ENCODE data around the gene ODAD2.
A peak's percentile ranks its signal among the peaks of the same experiment; 100 is the strongest.

ODAD2 gene

DNA sequence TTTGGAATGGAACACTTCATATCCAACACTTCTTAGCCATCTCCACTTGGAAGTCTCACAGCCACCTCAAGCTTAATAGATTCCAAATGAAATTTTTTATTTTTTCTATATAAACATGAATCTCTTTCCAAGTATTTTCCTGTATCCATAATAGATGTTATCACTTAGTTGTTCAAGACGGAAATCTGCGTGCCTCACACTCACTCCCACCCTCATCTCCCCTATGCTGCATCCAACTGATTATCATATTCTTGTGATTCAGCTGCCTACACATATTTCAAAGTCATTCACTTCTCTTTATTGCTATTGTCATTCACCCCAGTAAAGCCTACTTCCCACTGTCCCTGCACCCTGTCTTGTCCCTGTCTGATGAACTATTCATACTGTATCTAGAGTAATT is 183.0 kb downstream of the ODAD2 start:
- no peaks in the 10 kb centered on the region for H3K36me3 ChIP-seq (ENCODE audit: control insufficient read depth in 2 of 2, insufficient read depth in 2 of 2, low read length in 2 of 2)
- no peaks in the 10 kb centered on the region for H3K9me3 ChIP-seq (ENCODE audit: control insufficient read depth in 2 of 2, low read length in 2 of 2)
- H3K9ac ChIP-seq (ENCODE audit: low read length in 2 of 2) = no peak overlapping the region
- no peak overlapping the region for H3K4me3 ChIP-seq (ENCODE audit: low read length in 2 of 2)
- no peaks in the 10 kb centered on the region for H3K27me3 ChIP-seq (ENCODE audit: control insufficient read depth in 1 of 2, insufficient read depth in 2 of 2, low read length in 2 of 2)
- no peak overlapping the region for H3K27ac ChIP-seq (ENCODE audit: low read length)
- peaks cover 7% of the 10 kb centered on the region for H3K4me1 ChIP-seq (ENCODE audit: control insufficient read depth, insufficient read depth, low read length)

DNA sequence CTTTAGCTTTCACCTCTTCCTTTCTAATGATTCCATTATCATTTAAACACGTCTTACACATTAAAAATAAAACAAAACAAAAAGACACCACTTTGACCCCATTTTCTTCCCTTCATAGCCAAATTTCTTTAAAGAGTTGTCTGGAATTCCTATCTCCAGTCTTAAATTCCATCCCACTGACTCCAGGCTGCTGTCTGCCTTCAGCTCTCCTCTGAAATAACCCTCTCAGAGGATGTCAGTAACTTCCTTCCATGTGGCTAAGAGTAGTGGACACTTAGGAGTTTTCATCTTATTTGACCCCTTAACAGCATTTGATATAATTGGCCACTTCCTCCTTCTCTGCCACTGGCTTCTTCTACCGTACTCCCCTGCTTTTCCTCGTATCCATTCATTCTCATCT is 183.6 kb downstream of the ODAD2 start:
- no peaks in the 10 kb centered on the region for H3K27me3 ChIP-seq (ENCODE audit: control insufficient read depth in 1 of 2, insufficient read depth in 2 of 2, low read length in 2 of 2)
- H3K27ac ChIP-seq (ENCODE audit: low read length) = no peak overlapping the region
- no peaks in the 10 kb centered on the region for H3K9me3 ChIP-seq (ENCODE audit: control insufficient read depth in 2 of 2, low read length in 2 of 2)
- H3K4me1 ChIP-seq (ENCODE audit: control insufficient read depth, insufficient read depth, low read length) = peaks cover 6% of the 10 kb centered on the region
- no peaks in the 10 kb centered on the region for H3K36me3 ChIP-seq (ENCODE audit: control insufficient read depth in 2 of 2, insufficient read depth in 2 of 2, low read length in 2 of 2)
- H3K4me3 ChIP-seq (ENCODE audit: low read length in 2 of 2) = no peak overlapping the region
- no peak overlapping the region for H3K9ac ChIP-seq (ENCODE audit: low read length in 2 of 2)

DNA sequence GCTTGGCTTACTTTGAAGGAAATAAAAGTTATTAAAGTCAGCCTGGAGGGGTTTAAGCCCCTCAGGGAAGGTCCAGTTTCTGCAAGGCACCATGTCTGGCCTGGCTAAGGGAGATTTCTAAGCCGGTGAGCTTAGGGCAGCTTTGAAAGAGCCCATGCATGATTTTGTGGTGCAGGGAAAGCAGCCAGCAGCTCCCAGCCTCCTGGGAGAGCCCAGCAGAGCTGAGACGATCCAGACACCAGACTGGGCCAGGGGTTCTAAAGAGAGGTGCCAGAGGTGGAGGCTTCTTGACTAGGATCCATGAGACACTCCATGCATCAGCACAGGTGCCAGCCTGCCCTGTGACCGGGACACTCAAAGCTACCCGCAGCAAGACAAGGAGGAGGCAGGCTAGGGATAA is 193.7 kb downstream of the ODAD2 start:
- Histone ChIP-seq H3K9me3 (ENCODE audit: control insufficient read depth in 2 of 2, low read length in 2 of 2) (no peaks in the 10 kb centered on the region), H3K27ac (ENCODE audit: low read length) (no peak overlapping the region), H3K4me1 (ENCODE audit: control insufficient read depth, insufficient read depth, low read length) (peaks cover 14% of the 10 kb centered on the region), H3K36me3 (ENCODE audit: control insufficient read depth in 2 of 2, insufficient read depth in 2 of 2, low read length in 2 of 2) (no peaks in the 10 kb centered on the region), H3K9ac (ENCODE audit: low read length in 2 of 2) (no peak overlapping the region), H3K4me3 (ENCODE audit: low read length in 2 of 2) (peak overlapping the region in 1 of 2 donors; percentile 16), H3K27me3 (ENCODE audit: control insufficient read depth in 1 of 2, insufficient read depth in 2 of 2, low read length in 2 of 2) (no peaks in the 10 kb centered on the region)

DNA sequence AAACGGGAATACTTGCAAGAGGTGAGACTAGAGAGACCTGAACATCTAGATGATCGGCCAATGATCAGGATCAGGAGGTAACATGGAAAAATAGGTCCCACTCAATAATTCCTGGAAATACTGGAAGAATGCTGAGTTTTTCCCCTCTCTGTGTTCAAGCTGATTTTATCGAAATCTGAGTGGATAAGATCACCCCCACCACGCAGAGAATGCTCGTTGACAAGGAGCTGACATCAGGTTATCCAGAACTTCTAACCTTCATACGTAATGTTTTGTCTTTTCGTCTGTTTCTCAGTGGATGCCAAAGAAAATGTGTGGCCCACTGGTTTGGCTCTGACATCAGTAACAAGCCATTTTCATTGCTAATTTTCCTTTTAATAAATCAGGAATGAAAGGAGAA is 194.7 kb downstream of the ODAD2 start:
- H3K4me3 ChIP-seq (ENCODE audit: low read length in 2 of 2) = no peak overlapping the region
- no peaks in the 10 kb centered on the region for H3K36me3 ChIP-seq (ENCODE audit: control insufficient read depth in 2 of 2, insufficient read depth in 2 of 2, low read length in 2 of 2)
- H3K9me3 ChIP-seq (ENCODE audit: control insufficient read depth in 2 of 2, low read length in 2 of 2) = no peaks in the 10 kb centered on the region
- no peak overlapping the region for H3K27ac ChIP-seq (ENCODE audit: low read length)
- peaks cover 14% of the 10 kb centered on the region for H3K4me1 ChIP-seq (ENCODE audit: control insufficient read depth, insufficient read depth, low read length)
- no peak overlapping the region for H3K9ac ChIP-seq (ENCODE audit: low read length in 2 of 2)
- H3K27me3 ChIP-seq (ENCODE audit: control insufficient read depth in 1 of 2, insufficient read depth in 2 of 2, low read length in 2 of 2) = no peaks in the 10 kb centered on the region

DNA sequence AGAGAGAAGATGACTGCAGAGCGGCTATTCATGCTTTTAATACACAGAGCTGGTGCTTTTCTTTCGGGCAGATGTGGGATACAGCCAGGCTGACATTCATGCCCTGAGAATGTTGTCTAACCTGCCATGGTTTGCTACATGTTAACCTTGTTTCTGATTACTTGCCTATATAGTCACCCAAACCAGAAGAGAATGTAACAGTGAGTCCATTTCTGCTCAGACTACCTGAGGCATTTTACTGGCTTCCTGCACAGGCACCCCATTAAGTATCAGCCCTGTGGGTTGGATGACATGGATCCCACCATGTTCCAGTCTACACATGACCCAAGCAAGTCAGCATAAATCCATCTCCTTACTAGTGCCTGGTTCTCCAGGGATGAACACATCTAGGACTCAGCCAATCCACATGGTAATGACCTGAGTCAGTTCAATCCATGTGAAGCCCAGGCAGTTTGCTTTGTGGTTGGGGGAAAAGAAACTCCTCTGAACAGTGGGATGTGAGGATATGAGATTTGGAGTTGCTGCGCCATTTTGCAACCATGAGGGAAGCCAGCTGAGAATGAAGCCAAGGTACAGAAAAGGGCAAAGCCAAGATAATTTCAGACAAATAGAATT is 197.6 kb downstream of the ODAD2 start:
- Histone ChIP-seq H3K27me3 (ENCODE audit: control insufficient read depth in 1 of 2, insufficient read depth in 2 of 2, low read length in 2 of 2) (no peaks in the 10 kb centered on the region), H3K36me3 (ENCODE audit: control insufficient read depth in 2 of 2, insufficient read depth in 2 of 2, low read length in 2 of 2) (no peaks in the 10 kb centered on the region), H3K9me3 (ENCODE audit: control insufficient read depth in 2 of 2, low read length in 2 of 2) (no peaks in the 10 kb centered on the region), H3K4me3 (ENCODE audit: low read length in 2 of 2) (no peak overlapping the region), H3K4me1 (ENCODE audit: control insufficient read depth, insufficient read depth, low read length) (peaks cover 14% of the 10 kb centered on the region), H3K27ac (ENCODE audit: low read length) (no peak overlapping the region), H3K9ac (ENCODE audit: low read length in 2 of 2) (no peak overlapping the region)

DNA sequence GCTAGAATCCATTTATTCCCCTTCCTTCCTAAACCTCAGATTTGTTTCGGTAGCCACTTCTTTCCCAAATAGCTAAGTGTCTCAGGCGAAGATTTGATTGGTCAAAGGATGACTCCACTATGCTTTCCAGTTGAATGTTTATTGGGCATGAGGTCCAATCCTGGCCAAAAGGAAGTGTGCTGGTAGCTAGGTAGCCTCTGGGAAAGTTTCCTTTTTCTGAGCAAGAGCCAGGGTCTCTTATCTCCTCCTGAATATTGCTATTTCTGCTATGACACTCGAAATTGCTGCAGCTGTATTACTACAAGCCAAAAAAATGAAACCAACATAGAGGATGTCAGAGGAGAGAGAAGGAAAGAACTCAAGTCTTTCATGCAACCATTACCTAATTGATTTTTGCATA is 199.8 kb downstream of the ODAD2 start:
- Histone ChIP-seq H3K4me3 (ENCODE audit: low read length in 2 of 2) (no peak overlapping the region), H3K9ac (ENCODE audit: low read length in 2 of 2) (no peak overlapping the region), H3K27me3 (ENCODE audit: control insufficient read depth in 1 of 2, insufficient read depth in 2 of 2, low read length in 2 of 2) (no peaks in the 10 kb centered on the region), H3K27ac (ENCODE audit: low read length) (no peak overlapping the region), H3K36me3 (ENCODE audit: control insufficient read depth in 2 of 2, insufficient read depth in 2 of 2, low read length in 2 of 2) (no peaks in the 10 kb centered on the region), H3K9me3 (ENCODE audit: control insufficient read depth in 2 of 2, low read length in 2 of 2) (no peaks in the 10 kb centered on the region), H3K4me1 (ENCODE audit: control insufficient read depth, insufficient read depth, low read length) (peaks cover 2% of the 10 kb centered on the region)

DNA sequence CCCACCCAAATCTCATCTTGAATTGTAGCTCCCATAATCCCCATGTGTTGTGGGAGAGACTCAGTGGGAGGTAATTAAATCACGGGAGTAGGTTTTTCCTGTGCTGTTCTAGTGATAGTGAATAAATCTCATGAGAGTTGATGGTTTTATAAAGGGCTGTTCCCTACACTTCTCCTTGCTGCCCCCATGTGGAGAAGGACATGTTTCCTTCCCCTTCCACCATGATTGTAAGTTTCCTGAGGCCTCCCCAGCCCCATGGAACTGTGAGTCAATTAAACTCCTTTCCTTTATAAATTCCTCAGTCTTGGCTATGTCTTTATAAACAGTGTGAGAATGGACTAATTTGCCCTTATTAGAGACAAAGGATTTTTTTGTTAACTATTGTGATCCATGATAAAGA is 204.7 kb downstream of the ODAD2 start:
- Histone ChIP-seq H3K36me3 (ENCODE audit: control insufficient read depth in 2 of 2, insufficient read depth in 2 of 2, low read length in 2 of 2) (no peaks in the 10 kb centered on the region), H3K4me1 (ENCODE audit: control insufficient read depth, insufficient read depth, low read length) (no peaks in the 10 kb centered on the region), H3K9me3 (ENCODE audit: control insufficient read depth in 2 of 2, low read length in 2 of 2) (no peaks in the 10 kb centered on the region), H3K9ac (ENCODE audit: low read length in 2 of 2) (no peak overlapping the region), H3K27me3 (ENCODE audit: control insufficient read depth in 1 of 2, insufficient read depth in 2 of 2, low read length in 2 of 2) (no peaks in the 10 kb centered on the region), H3K27ac (ENCODE audit: low read length) (no peak overlapping the region), H3K4me3 (ENCODE audit: low read length in 2 of 2) (no peak overlapping the region)

DNA sequence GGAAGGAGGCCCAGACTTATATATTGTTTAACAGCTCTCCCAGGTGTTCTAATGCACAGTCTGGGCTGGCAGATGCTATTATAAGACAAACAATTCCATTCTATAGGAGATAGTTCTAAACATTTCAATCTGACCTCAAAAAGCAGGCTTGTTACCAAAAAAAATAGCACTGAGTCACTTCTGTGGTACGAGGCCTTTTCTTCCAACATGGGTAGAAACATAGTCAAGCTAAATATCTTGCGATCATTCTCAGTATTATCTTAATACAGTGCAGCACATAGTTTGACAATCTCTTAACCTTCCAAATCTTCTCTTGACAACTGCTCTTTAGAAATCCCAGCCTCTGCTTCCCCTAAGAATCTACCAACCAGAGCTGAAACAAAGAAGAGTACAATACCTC is 206.7 kb downstream of the ODAD2 start:
- H3K27ac ChIP-seq (ENCODE audit: low read length) = no peak overlapping the region
- no peak overlapping the region for H3K4me3 ChIP-seq (ENCODE audit: low read length in 2 of 2)
- H3K4me1 ChIP-seq (ENCODE audit: control insufficient read depth, insufficient read depth, low read length) = no peaks in the 10 kb centered on the region
- no peaks in the 10 kb centered on the region for H3K36me3 ChIP-seq (ENCODE audit: control insufficient read depth in 2 of 2, insufficient read depth in 2 of 2, low read length in 2 of 2)
- no peaks in the 10 kb centered on the region for H3K9me3 ChIP-seq (ENCODE audit: control insufficient read depth in 2 of 2, low read length in 2 of 2)
- no peak overlapping the region for H3K9ac ChIP-seq (ENCODE audit: low read length in 2 of 2)
- no peaks in the 10 kb centered on the region for H3K27me3 ChIP-seq (ENCODE audit: control insufficient read depth in 1 of 2, insufficient read depth in 2 of 2, low read length in 2 of 2)

DNA sequence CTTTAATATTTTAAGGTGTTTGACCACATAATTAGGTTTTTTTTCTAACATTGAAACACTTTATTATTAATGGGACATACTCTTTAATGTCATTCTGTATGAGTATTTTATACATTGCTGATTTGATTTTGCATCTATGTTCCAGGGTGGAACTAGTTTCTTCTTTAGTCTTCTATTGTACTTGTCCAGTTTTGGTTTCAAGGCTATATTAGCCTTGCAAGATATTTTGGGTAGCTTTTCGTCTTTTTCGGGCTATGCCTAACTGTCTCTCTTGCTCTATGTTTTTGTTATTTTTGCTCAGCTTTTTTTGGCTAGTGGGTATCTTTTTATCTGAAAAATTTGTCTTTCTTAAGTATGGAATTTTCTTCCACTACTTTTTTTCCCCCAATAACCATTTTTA is 214.6 kb downstream of the ODAD2 start:
- no peak overlapping the region for H3K27ac ChIP-seq (ENCODE audit: low read length)
- no peak overlapping the region for H3K4me3 ChIP-seq (ENCODE audit: low read length in 2 of 2)
- H3K9ac ChIP-seq (ENCODE audit: low read length in 2 of 2) = no peak overlapping the region

DNA sequence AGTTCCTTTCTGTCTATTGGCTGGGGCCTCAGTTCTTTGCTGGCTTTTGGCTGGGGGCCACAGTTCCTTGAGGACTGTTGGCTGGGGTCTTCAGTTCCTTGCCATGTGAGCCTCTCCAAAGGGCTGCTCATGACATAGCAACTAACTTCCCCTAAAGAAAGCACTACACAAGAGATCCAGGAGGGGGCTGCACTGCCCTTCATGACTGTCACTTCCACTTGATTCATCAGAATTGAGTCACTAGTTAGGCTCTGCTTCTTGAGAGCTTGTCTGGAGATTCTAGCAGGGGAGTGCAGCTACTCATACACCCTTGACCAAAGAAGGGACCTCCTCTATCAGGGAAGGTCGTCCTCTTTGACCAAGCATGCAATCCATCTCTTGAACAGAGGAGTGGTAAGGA is 215.2 kb downstream of the ODAD2 start:
- no peaks in the 10 kb centered on the region for H3K27me3 ChIP-seq (ENCODE audit: control insufficient read depth in 1 of 2, insufficient read depth in 2 of 2, low read length in 2 of 2)
- no peak overlapping the region for H3K4me3 ChIP-seq (ENCODE audit: low read length in 2 of 2)
- peaks cover 0 to 4% of the 10 kb centered on the region in 2 donors for H3K9me3 ChIP-seq (ENCODE audit: control insufficient read depth in 2 of 2, low read length in 2 of 2)
- no peak overlapping the region for H3K27ac ChIP-seq (ENCODE audit: low read length)
- no peaks in the 10 kb centered on the region for H3K36me3 ChIP-seq (ENCODE audit: control insufficient read depth in 2 of 2, insufficient read depth in 2 of 2, low read length in 2 of 2)
- no peak overlapping the region for H3K9ac ChIP-seq (ENCODE audit: low read length in 2 of 2)
- H3K4me1 ChIP-seq (ENCODE audit: control insufficient read depth, insufficient read depth, low read length) = no peaks in the 10 kb centered on the region

More for the DNA sequence above, 214.6 kb downstream of the ODAD2 start:
- H3K9me3 ChIP-seq (ENCODE audit: control insufficient read depth in 2 of 2, low read length in 2 of 2) = peaks cover 0 to 4% of the 10 kb centered on the region in 2 donors
- no peaks in the 10 kb centered on the region for H3K27me3 ChIP-seq (ENCODE audit: control insufficient read depth in 1 of 2, insufficient read depth in 2 of 2, low read length in 2 of 2)
- H3K36me3 ChIP-seq (ENCODE audit: control insufficient read depth in 2 of 2, insufficient read depth in 2 of 2, low read length in 2 of 2) = no peaks in the 10 kb centered on the region
- no peaks in the 10 kb centered on the region for H3K4me1 ChIP-seq (ENCODE audit: control insufficient read depth, insufficient read depth, low read length)

DNA sequence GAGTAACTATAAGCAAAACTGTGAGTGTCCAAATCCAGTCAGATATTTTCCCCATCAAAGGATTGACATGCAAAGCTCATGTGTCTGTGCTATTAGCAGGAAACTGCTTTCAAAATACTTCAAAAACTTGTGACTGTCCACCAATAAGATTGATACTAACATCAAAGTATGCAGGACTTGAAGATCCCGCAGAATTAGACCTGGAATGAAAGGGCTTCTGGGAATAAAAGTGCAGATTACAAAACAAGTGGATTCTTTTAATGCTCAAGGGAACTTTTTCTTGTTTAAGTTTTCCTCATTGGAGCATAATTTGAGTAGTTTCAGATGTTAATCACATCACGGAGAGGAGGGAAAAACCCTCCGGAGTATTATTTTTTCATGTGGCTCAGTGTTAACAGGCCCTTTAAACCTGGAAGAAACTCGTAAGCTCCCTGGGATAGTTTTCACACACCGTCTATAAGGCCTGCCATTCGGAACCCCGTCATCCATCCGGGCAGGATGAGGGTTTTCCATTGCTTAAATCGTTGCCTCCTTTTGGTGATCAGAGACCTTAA is 219.3 kb downstream of the ODAD2 start:
- H3K27me3 ChIP-seq (ENCODE audit: control insufficient read depth in 1 of 2, insufficient read depth in 2 of 2, low read length in 2 of 2) = no peaks in the 10 kb centered on the region

More for the DNA sequence above, 219.3 kb downstream of the ODAD2 start:
- no peaks in the 10 kb centered on the region for H3K36me3 ChIP-seq (ENCODE audit: control insufficient read depth in 2 of 2, insufficient read depth in 2 of 2, low read length in 2 of 2)
- no peak overlapping the region for H3K9ac ChIP-seq (ENCODE audit: low read length in 2 of 2)
- H3K4me3 ChIP-seq (ENCODE audit: low read length in 2 of 2) = no peak overlapping the region
- peaks cover 0 to 4% of the 10 kb centered on the region in 2 donors for H3K9me3 ChIP-seq (ENCODE audit: control insufficient read depth in 2 of 2, low read length in 2 of 2)
- H3K27ac ChIP-seq (ENCODE audit: low read length) = no peak overlapping the region
- H3K4me1 ChIP-seq (ENCODE audit: control insufficient read depth, insufficient read depth, low read length) = peaks cover 3% of the 10 kb centered on the region

All from stomach smooth muscle (tissue), 2 donors.